Parathyroid adenoma (tissue), 2 donors: ENCODE results near the gene GLP1R.

Experiments
- H2AFZ ChIP-seq: fragments of 300-600 bp; sonication (generic); one replicate; pipeline ENCODE4 v1.7.0; 2017; ENCODE audit warnings: antibody characterized with exemption, mild to moderate bottlenecking
- H3K27ac ChIP-seq: fragments of 300-600 bp; sonication (generic); one replicate; pipeline ENCODE4 v1.7.0; 2017
- H3K27me3 ChIP-seq: fragments of 300-600 bp; sonication (generic); one replicate; pipeline ENCODE4 v1.7.0; 2017; ENCODE audit warnings: low read length; ENCODE audit not compliant: control insufficient read depth, insufficient read depth
- H3K36me3 ChIP-seq: fragments of 300-600 bp; sonication (generic); one replicate; pipeline ENCODE4 v1.7.0; 2017; ENCODE audit warnings: low read length; ENCODE audit not compliant: control insufficient read depth, insufficient read depth
- H3K4me1 ChIP-seq: fragments of 300-600 bp; sonication (generic); one replicate; pipeline ENCODE4 v1.7.0; 2017; ENCODE audit warnings: control low read depth
- H3K4me2 ChIP-seq: fragments of 300-600 bp; sonication (generic); one replicate; pipeline ENCODE4 v1.7.0; 2017; ENCODE audit warnings: low read length
- H3K4me3 ChIP-seq: fragments of 300-600 bp; sonication (generic); one replicate; pipeline ENCODE4 v1.7.0; 2017; ENCODE audit warnings: low read depth, low read length
- H3K79me2 ChIP-seq: fragments of 300-600 bp; sonication (generic); one replicate; pipeline ENCODE4 v1.7.0; 2017; ENCODE audit warnings: control low read depth
- H3K9ac ChIP-seq: fragments of 300-600 bp; sonication (generic); one replicate; pipeline ENCODE4 v1.7.0; 2017; ENCODE audit warnings: mild to moderate bottlenecking
- H3K9me3 ChIP-seq: fragments of 300-600 bp; sonication (generic); one replicate; pipeline ENCODE4 v1.7.0; 2017; ENCODE audit warnings: low read length; ENCODE audit not compliant: control insufficient read depth
- TF ChIP-seq, protein P1 (sequence below): fragments of 300-600 bp; sonication (generic); IDR thresholded peaks from one replicate; pipeline ENCODE4 v1.7.0; 2017; ENCODE audit warnings: antibody characterized with exemption, mild to moderate bottlenecking
- donor health status: primary hyperparathyroidism.

GLP1R gene

DNA sequence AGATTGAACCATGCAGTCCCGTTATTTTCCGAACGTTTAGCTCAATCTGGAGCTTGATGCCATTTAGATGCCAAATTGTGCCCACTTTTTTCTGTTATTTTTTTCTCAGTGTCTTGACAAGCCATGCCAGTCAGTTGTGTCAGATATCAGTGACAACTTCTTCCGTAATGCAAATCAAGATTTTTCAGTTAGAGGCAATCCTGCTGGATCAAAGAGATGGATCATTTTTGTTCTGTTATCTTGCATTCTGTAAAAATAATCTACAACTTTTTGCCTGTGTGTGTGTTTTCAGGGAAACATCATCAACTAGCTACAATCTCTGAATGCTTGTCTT lies 31.1 kb upstream of the GLP1R start:
- Histone ChIP-seq H3K4me1 (no peaks in the 10 kb centered on the region), H3K9me3 (no peaks in the 10 kb centered on the region), H2AFZ (no peak overlapping the region), H3K4me3 (no peak overlapping the region), H3K4me2 (no peak overlapping the region), H3K9ac (no peak overlapping the region), H3K27ac (no peak overlapping the region), H3K36me3 (no peaks in the 10 kb centered on the region), H3K27me3 (no peaks in the 10 kb centered on the region), H3K79me2 (no peaks in the 10 kb centered on the region)
- TF ChIP-seq, protein P1, sequence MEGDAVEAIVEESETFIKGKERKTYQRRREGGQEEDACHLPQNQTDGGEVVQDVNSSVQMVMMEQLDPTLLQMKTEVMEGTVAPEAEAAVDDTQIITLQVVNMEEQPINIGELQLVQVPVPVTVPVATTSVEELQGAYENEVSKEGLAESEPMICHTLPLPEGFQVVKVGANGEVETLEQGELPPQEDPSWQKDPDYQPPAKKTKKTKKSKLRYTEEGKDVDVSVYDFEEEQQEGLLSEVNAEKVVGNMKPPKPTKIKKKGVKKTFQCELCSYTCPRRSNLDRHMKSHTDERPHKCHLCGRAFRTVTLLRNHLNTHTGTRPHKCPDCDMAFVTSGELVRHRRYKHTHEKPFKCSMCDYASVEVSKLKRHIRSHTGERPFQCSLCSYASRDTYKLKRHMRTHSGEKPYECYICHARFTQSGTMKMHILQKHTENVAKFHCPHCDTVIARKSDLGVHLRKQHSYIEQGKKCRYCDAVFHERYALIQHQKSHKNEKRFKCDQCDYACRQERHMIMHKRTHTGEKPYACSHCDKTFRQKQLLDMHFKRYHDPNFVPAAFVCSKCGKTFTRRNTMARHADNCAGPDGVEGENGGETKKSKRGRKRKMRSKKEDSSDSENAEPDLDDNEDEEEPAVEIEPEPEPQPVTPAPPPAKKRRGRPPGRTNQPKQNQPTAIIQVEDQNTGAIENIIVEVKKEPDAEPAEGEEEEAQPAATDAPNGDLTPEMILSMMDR: no peak

DNA sequence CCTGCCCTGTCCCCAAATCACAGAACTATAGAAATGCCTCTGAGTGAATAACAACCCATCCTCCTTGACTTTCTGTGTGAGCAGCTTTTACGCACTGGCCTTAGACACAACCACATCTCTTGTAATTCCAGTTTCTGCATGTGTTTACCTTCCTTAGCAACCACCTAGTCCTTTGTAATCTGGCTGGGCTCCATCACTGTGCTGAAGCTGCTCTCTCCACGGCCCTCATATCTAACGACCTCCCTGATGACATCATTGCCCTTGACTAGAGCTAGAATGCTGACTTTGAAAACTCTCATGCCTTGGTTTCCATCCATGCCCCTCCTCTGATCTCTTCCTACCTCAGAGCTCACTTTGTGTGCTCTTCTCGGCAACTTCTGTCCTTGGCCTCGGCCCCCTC lies 30.5 kb upstream of the GLP1R start:
- H3K36me3 ChIP-seq: no peaks in the 10 kb centered on the region
- no peak overlapping the region for H3K27ac ChIP-seq
- H3K27me3 ChIP-seq: no peaks in the 10 kb centered on the region
- no peak overlapping the region for H2AFZ ChIP-seq
- H3K79me2 ChIP-seq: no peaks in the 10 kb centered on the region
- no peak overlapping the region for H3K4me3 ChIP-seq
- H3K9ac ChIP-seq: no peak overlapping the region
- TF ChIP-seq, protein P1: no peak
- H3K4me1 ChIP-seq: no peaks in the 10 kb centered on the region
- no peak overlapping the region for H3K4me2 ChIP-seq
- H3K9me3 ChIP-seq: no peaks in the 10 kb centered on the region

DNA sequence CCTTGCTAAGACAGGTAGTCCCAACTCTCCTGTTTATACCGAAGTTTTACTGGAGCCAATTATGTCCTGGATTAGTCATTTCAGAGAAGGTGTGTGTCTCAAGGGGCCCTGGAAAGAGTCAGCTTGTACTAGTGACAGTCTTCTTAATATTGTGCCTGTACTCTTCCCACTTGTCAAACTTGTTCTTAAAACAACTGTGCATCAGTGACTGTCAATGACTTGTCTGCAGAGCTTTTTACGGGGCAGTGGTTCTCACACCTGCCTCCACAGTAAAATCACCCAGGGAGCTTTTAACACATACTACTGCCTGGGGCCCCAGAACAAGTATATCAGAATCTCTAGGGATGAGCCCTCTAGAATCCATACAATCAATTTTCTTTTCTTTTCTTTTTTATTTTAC lies 28.4 kb upstream of the GLP1R start:
- Histone ChIP-seq H3K36me3 (no peaks in the 10 kb centered on the region), H3K4me2 (no peak overlapping the region), H3K9ac (no peak overlapping the region), H3K27ac (no peak overlapping the region), H3K79me2 (no peaks in the 10 kb centered on the region), H2AFZ (no peak overlapping the region), H3K4me3 (no peak overlapping the region), H3K9me3 (no peaks in the 10 kb centered on the region), H3K4me1 (no peaks in the 10 kb centered on the region), H3K27me3 (no peaks in the 10 kb centered on the region)
- TF ChIP-seq, protein P1: no peak

DNA sequence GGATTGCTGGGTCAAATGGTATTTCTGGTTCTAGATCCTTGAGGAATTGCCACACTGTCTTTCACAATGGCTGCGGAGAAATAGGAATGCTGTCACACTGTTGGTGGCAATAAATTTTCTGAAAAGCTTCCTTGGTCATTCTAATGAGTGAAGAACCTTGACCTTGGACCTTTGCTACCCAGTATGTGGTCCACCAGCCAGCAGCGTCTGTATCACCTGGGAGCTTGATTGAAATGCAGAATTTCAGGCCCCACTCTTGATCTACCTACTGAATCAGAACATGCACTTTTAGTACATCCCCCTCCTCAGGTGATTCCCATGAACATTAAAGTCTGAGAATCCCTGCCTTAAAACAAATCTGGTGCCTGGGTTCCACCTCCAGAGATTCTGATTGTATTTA lies 27.5 kb upstream of the GLP1R start:
- H3K4me2 ChIP-seq: no peak overlapping the region
- H3K9ac ChIP-seq: no peak overlapping the region
- no peaks in the 10 kb centered on the region for H3K36me3 ChIP-seq
- no peaks in the 10 kb centered on the region for H3K27me3 ChIP-seq
- no peaks in the 10 kb centered on the region for H3K79me2 ChIP-seq
- no peak overlapping the region for H3K27ac ChIP-seq
- H2AFZ ChIP-seq: no peak overlapping the region
- no peaks in the 10 kb centered on the region for H3K4me1 ChIP-seq
- no peaks in the 10 kb centered on the region for H3K9me3 ChIP-seq
- TF ChIP-seq, protein P1: no peak
- no peak overlapping the region for H3K4me3 ChIP-seq

DNA sequence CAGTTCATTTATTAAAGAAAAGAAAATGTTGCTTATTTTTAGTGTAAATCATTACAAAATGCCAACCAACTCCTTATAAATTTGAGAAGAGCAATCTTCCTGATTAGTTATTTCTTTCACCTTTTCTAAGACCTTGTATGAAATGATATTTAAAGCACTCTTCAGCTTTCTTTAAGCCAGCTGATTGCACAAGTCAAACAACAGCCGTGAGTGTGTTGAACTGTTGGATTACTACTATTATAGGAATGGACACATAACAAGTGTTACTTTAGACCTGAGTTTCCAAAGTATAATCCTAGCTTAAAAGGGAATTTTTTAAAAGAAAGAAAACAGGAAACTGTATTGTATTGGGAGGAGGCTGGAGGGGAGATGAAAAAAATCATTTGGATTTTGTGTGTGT lies 26.8 kb upstream of the GLP1R start:
- Histone ChIP-seq H3K79me2 (no peaks in the 10 kb centered on the region), H2AFZ (no peak overlapping the region), H3K4me1 (no peaks in the 10 kb centered on the region), H3K9ac (no peak overlapping the region), H3K27me3 (no peaks in the 10 kb centered on the region), H3K36me3 (no peaks in the 10 kb centered on the region), H3K27ac (no peak overlapping the region), H3K4me3 (no peak overlapping the region), H3K9me3 (no peaks in the 10 kb centered on the region), H3K4me2 (no peak overlapping the region)
- TF ChIP-seq, protein P1: no peak
